C4-2B (cell line): ENCODE measurements around the gene TRIM72.

Experiments used
- CTCF ChIP-seq: fragments of 450-650 bp; conservative IDR thresholded peaks from 2 replicates; pipeline ENCODE4 v1.5.1; 2017; ENCODE audit warnings: mild to moderate bottlenecking
- ZFX ChIP-seq: fragments of 450-650 bp; IDR thresholded peaks from 2 replicates; pipeline ENCODE4 v1.6.1; 2017

GRCh38 chr16:31185339-31185738 is 28.6 kb upstream of the TRIM72 start:
- TF ChIP-seq CTCF (no peak), ZFX (no peak)
